MM.1S (cell line): Measurements from ENCODE around the gene UHRF1.

Experiments
- EZH2 ChIP-seq: fragments of 300-600 bp; sonication (generic); optimal IDR thresholded peaks from 2 replicates; pipeline ENCODE3; 2017; ENCODE audit warnings: low read depth, mild to moderate bottlenecking, antibody characterized with exemption, low read length, mixed read lengths
- TF ChIP-seq, protein P1 (sequence below): fragments of 300-600 bp; sonication (generic); IDR thresholded peaks from 2 replicates; pipeline ENCODE4 v1.5.1; 2016; ENCODE audit warnings: antibody characterized with exemption, low read length, mixed read lengths

DNA sequence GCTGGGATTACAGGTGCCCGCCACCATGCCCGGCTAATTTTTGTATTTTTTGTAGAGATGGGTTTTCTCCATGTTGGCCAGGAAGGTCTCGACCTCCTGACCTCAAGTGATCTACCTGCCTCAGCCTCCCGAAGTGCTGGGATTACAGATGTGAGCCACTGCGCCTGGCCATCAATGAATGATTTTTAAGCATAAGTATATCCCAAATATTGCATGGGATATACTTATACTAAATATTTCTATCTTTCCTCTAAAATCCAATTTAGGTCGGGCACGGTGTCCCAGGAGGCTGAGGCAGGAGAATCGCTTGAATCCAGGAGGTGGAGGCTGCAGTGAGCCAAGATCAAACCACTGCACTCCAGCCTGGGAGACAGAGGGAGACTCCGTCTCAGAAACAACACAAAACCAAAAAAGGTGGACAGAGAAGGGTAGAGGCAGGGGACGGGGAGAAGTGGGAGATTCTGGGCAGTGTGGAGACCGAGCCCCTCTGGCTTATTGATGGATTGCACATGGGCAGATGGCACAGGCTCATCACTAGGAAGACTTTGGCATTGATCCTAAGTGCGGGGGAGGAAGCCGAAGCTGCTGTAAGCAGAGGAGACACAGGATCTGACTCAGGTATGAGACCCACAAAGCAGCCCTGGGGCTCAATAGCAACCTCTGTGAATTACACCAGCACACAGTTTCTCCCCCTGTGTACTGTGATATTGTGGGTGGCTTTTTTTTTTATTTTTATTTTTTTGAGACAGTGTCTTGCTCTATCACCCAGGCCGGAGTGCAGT is 20.1 kb upstream of the UHRF1 start:
- TF ChIP-seq, protein P1, sequence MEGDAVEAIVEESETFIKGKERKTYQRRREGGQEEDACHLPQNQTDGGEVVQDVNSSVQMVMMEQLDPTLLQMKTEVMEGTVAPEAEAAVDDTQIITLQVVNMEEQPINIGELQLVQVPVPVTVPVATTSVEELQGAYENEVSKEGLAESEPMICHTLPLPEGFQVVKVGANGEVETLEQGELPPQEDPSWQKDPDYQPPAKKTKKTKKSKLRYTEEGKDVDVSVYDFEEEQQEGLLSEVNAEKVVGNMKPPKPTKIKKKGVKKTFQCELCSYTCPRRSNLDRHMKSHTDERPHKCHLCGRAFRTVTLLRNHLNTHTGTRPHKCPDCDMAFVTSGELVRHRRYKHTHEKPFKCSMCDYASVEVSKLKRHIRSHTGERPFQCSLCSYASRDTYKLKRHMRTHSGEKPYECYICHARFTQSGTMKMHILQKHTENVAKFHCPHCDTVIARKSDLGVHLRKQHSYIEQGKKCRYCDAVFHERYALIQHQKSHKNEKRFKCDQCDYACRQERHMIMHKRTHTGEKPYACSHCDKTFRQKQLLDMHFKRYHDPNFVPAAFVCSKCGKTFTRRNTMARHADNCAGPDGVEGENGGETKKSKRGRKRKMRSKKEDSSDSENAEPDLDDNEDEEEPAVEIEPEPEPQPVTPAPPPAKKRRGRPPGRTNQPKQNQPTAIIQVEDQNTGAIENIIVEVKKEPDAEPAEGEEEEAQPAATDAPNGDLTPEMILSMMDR: no peak
- no peak for TF ChIP-seq EZH2
